Activated naive CD8-positive, alpha-beta T cell treated with anti-CD3 and anti-CD28 coated beads, Interleukin-2, amount 10 ng/mL, durations not matched to agents 7 days and 5 days (primary cell): ENCODE measurements around the gene NCKAP1. TPM values are rescaled to one million over a fixed set of nuclear protein-coding genes. Genes with fewer than 3 reads are reported as not detected.
"Not testable (repeated sequence)": the region's sequence is repeated elsewhere in the genome, so short reads cannot be mapped to it uniquely, and the experiment has no call there.

Experiments
- ATAC-seq: fragments of 150-1000 bp; cut with Tn5 transposase; one replicate; pipeline ENCODE4 v1.10.0; 2021; ENCODE audit warnings: low read depth, moderate library complexity
- POLR2A ChIA-PET: fragments of 350-600 bp; sonication (Branson Sonifier 250); formaldehyde crosslinking; loops from one replicate; lab custom pipeline; 2021; ENCODE audit warnings: antibody characterized with exemption; lab: Charles Lee
- DNase-seq: peaks from one replicate; pipeline ENCODE4 v3.0.0; 2021
- H3K27ac Mint-ChIP-seq: one replicate; pipeline ENCODE4 v1.8.0; 2022; ENCODE audit warnings: mild to moderate bottlenecking, mixed read lengths
- H3K27me3 Mint-ChIP-seq: one replicate; pipeline ENCODE4 v1.8.0; 2022; ENCODE audit warnings: mild to moderate bottlenecking, moderate library complexity, mixed read lengths
- H3K36me3 Mint-ChIP-seq: one replicate; pipeline ENCODE4 v1.8.0; 2021; ENCODE audit warnings: mild to moderate bottlenecking, mixed read lengths
- H3K4me1 Mint-ChIP-seq: one replicate; pipeline ENCODE4 v1.8.0; 2021; ENCODE audit warnings: mixed read lengths
- H3K4me3 Mint-ChIP-seq: one replicate; pipeline ENCODE4 v1.8.0; 2022; ENCODE audit warnings: mild to moderate bottlenecking, moderate library complexity, mixed read lengths
- H3K9me3 Mint-ChIP-seq: one replicate; pipeline ENCODE4 v1.8.0; 2021; ENCODE audit warnings: mixed read lengths
- total RNA-seq, 2 experiments: library from RNA; stranded (reverse); gene quantifications; one replicate each; pipeline ENCODE4 v1.2.3, GENCODE V29; 2021

The NCKAP1 gene
- total RNA-seq, 2 experiments from 2014 or later: 0.69 to 1.2 TPM

DNA sequence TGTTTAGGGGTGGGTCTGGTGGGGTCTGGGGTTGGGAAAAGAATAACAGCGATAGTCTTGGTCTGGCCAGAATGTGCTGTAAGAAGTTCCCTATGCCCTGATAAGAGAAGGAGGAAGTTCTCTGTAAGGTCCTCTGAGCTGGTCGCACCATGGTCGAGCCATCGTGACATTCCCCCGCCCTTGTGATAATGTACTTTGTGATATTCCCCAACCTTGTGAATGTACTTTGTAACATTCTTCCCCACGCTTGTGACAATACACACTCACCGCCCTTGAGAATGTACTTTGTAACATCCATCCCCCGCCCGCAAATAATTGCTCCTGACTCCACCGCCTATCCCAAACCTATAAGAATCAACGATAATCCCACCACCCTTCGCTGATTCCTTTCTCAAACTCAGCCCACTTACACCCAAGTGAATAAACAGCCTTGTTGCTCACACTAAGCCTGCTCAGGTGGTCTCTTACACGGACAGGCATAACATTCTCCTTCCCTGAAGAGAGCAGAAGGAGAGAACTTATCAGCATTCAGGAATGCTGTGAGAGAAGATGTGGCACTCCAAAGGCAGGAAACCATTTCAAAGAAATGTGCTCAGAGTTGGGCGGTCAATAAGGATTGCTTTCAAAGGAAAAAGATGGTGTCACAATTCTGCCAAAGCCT lies 22.4 kb upstream of the NCKAP1 start:
- H3K27me3 Mint-ChIP-seq: peaks cover 27% of the 10 kb centered on the region
- H3K4me1 Mint-ChIP-seq: no peaks in the 10 kb centered on the region
- no peak for DNase-seq
- no peak overlapping the region for H3K27ac Mint-ChIP-seq
- no peaks in the 10 kb centered on the region for H3K9me3 Mint-ChIP-seq
- H3K36me3 Mint-ChIP-seq: no peaks in the 10 kb centered on the region
- no peak overlapping the region for H3K4me3 Mint-ChIP-seq
- ATAC-seq: no peak
- POLR2A ChIA-PET: no interaction called here

DNA sequence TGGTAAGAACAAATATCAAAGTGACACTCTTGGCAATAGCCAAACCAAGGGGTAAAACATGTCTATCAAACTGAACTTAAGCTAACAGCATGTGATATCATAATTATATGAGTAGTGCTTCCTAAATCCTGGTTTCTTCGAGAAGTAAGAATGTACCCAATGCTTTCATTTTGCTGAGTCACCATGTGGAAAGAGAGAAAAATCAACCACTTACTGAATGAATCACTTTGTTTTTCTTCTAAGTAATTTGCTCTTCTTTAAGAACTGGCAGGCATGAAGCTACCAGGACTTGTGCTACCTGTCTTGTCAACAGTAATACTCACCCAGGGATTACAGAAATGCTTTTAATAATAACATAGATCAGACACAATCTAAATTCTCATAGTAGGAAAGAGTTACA lies 21.3 kb upstream of the NCKAP1 start:
- H3K27ac Mint-ChIP-seq: no peak overlapping the region
- no peak for DNase-seq
- POLR2A ChIA-PET: no interaction called here
- H3K9me3 Mint-ChIP-seq: no peaks in the 10 kb centered on the region
- no peaks in the 10 kb centered on the region for H3K36me3 Mint-ChIP-seq
- no peak for ATAC-seq
- no peak overlapping the region for H3K4me3 Mint-ChIP-seq
- H3K4me1 Mint-ChIP-seq: no peaks in the 10 kb centered on the region
- peaks cover 25% of the 10 kb centered on the region for H3K27me3 Mint-ChIP-seq

DNA sequence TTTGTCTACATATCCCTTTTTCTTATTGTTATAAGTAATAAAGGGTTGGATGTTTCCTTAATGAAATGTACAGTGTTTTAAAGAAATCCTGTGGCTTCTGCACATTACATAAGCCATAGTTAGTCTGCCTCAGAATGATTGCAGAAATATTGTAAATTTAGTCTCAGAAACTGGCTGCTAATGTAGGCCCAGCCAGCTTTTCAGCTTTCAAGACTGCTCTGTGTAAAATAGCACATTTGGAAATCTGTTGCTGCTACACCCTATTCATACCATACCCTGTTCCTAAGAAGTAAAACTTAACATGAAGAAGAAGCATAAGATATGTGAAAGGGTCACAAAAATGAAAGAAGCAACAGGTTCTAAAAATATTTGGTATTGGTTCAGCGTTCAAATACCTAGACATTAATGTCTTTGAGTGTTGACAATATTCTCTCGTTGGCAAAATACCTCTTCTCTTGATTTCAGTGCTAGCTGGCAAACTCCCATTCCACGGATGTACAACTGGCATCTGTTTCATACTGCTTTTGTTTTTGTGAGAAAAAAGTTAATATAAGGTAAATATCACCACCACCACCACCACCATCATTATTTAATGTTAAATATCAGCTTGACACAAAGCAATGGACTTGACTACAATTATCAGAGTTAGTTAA lies 19.2 kb upstream of the NCKAP1 start:
- POLR2A ChIA-PET: no interaction called here

DNA sequence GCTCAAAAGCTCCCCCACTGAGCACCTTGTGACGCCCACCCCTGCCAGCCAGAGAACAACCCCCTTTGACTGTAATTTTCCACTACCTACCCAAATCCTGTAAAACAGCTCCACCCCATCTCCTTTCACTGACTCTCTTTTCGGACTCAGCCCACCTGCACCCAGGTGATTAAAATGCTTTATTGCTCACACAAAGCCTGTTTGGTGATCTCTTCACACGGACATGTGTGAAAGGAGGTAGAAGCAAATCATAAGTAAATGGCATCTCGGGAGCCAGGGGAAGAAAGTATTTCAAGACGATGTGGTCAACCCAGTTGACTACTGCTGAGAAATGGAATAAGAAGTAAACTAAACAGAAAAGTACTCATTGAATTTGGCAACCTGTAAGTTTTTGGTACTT lies 11.2 kb upstream of the NCKAP1 start:
- no peak overlapping the region for H3K27ac Mint-ChIP-seq
- no peak for DNase-seq
- no peak overlapping the region for H3K4me3 Mint-ChIP-seq

More for the DNA sequence above, 19.2 kb upstream of the NCKAP1 start:
- Mint-ChIP-seq H3K36me3 (no peaks in the 10 kb centered on the region), H3K27ac (no peak overlapping the region), H3K4me1 (no peaks in the 10 kb centered on the region), H3K27me3 (peaks cover 24% of the 10 kb centered on the region), H3K9me3 (no peaks in the 10 kb centered on the region), H3K4me3 (no peak overlapping the region)
- no peak for DNase-seq
- no peak for ATAC-seq

GRCh38 chr2:183047486-183048125 lies 9.3 kb upstream of the NCKAP1 start:
- DNase-seq, H3K4me1 Mint-ChIP-seq, H3K36me3 Mint-ChIP-seq, ATAC-seq, H3K9me3 Mint-ChIP-seq, POLR2A ChIA-PET, H3K27ac Mint-ChIP-seq, H3K4me3 Mint-ChIP-seq: not testable (repeated sequence)
- H3K27me3 Mint-ChIP-seq: peaks cover 31% of the 10 kb centered on the region

More for the DNA sequence above, 11.2 kb upstream of the NCKAP1 start:
- H3K9me3 Mint-ChIP-seq: no peaks in the 10 kb centered on the region
- peaks cover 25% of the 10 kb centered on the region for H3K27me3 Mint-ChIP-seq
- H3K36me3 Mint-ChIP-seq: no peaks in the 10 kb centered on the region
- POLR2A ChIA-PET: no interaction called here
- no peaks in the 10 kb centered on the region for H3K4me1 Mint-ChIP-seq
- ATAC-seq: no peak

GRCh38 chr2:183043580-183043979 lies 5.3 kb upstream of the NCKAP1 start:
- ATAC-seq, H3K4me3 Mint-ChIP-seq, H3K9me3 Mint-ChIP-seq, H3K27ac Mint-ChIP-seq, POLR2A ChIA-PET, H3K36me3 Mint-ChIP-seq, H3K4me1 Mint-ChIP-seq, DNase-seq: not testable (repeated sequence)
- H3K27me3 Mint-ChIP-seq: peaks cover 66% of the 10 kb centered on the region

GRCh38 chr2:183040604-183041003 lies 2.3 kb upstream of the NCKAP1 start:
- Mint-ChIP-seq H3K27ac (no peak overlapping the region), H3K4me3 (no peak overlapping the region), H3K36me3 (no peaks in the 10 kb centered on the region), H3K9me3 (no peaks in the 10 kb centered on the region), H3K4me1 (peaks cover 21% of the 10 kb centered on the region), H3K27me3 (peaks cover 75% of the 10 kb centered on the region)
- ATAC-seq: no peak
- POLR2A ChIA-PET: no interaction called here
- no peak for DNase-seq

GRCh38 chr2:183037553-183038340 lies 510 bp downstream of the NCKAP1 start:
- ATAC-seq: peak; percentile 68
- POLR2A ChIA-PET: no interaction called here
- H3K27ac Mint-ChIP-seq: no peak overlapping the region

GRCh38 chr2:183037074-183037552 lies 1.1 kb downstream of the NCKAP1 start:
- Mint-ChIP-seq H3K27me3 (peaks cover 81% of the 10 kb centered on the region), H3K27ac (no peak overlapping the region), H3K36me3 (no peaks in the 10 kb centered on the region), H3K4me1 (peaks cover 25% of the 10 kb centered on the region), H3K9me3 (no peaks in the 10 kb centered on the region), H3K4me3 (peak overlapping the region; percentile 51)
- no peak for ATAC-seq
- no peak for DNase-seq
- POLR2A ChIA-PET: interaction anchor here (1.0 kb wide), 1 partner anchor 87 kb away, joined by 3 read pairs; no protein-coding TSS in a partner anchor

More at GRCh38 chr2:183037553-183038340, 510 bp downstream of the NCKAP1 start:
- no peaks in the 10 kb centered on the region for H3K36me3 Mint-ChIP-seq
- peak overlapping the region; percentile 86 for H3K4me3 Mint-ChIP-seq
- peaks cover 25% of the 10 kb centered on the region for H3K4me1 Mint-ChIP-seq
- H3K27me3 Mint-ChIP-seq: peaks cover 82% of the 10 kb centered on the region
- no peaks in the 10 kb centered on the region for H3K9me3 Mint-ChIP-seq
- no peak for DNase-seq

- DNase-seq: no peak
- POLR2A ChIA-PET: interaction anchor here (1.0 kb wide), 1 partner anchor 88 kb away, joined by 3 read pairs; no protein-coding TSS in a partner anchor
- peaks cover 25% of the 10 kb centered on the region for H3K4me1 Mint-ChIP-seq
- H3K4me3 Mint-ChIP-seq: peak overlapping the region; percentile 40
- H3K27me3 Mint-ChIP-seq: peaks cover 81% of the 10 kb centered on the region
- no peak overlapping the region for H3K27ac Mint-ChIP-seq
- no peak for ATAC-seq
- no peaks in the 10 kb centered on the region for H3K9me3 Mint-ChIP-seq
- no peaks in the 10 kb centered on the region for H3K36me3 Mint-ChIP-seq
Measured at GRCh38 chr2:183035954-183036669, 2.1 kb downstream of the NCKAP1 start.

DNA sequence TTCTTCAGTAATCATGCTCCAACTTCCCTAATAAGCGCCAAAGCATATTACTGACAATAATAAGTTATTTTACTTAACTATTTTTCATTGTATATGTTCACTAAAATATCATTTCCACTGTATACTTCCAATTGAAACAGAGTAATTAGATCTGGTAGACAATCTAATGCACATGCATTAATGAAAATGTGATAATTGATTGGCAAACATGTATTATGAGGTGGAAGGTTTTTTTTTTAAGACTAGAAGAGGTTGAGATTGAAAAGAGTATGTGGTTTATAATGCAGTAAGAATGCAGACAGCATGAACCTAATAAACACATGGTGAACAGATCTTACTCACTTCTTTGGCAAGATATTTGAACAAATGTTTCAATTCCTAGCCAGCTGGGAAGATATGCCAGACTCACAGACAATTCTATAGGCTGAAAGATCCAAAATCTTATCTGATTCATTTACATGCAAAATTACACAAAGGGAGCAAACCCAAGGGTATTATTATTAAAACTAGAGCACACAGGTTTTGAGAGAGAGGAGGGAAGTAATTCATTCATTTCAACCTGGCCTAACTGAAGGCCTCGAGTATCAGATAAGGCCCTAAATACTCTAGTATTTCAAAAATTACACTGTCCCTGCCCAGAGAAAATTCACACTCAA lies 2.8 kb downstream of the NCKAP1 start:
- POLR2A ChIA-PET: no interaction called here
- Mint-ChIP-seq H3K27me3 (peaks cover 78% of the 10 kb centered on the region), H3K4me1 (peaks cover 25% of the 10 kb centered on the region), H3K4me3 (no peak overlapping the region), H3K9me3 (no peaks in the 10 kb centered on the region), H3K27ac (no peak overlapping the region), H3K36me3 (no peaks in the 10 kb centered on the region)
- DNase-seq: no peak
- no peak for ATAC-seq

- ATAC-seq: no peak
- no peak for DNase-seq
- Mint-ChIP-seq H3K4me1 (peaks cover 25% of the 10 kb centered on the region), H3K4me3 (no peak overlapping the region), H3K9me3 (no peaks in the 10 kb centered on the region), H3K27ac (no peak overlapping the region), H3K36me3 (no peaks in the 10 kb centered on the region), H3K27me3 (peaks cover 78% of the 10 kb centered on the region)
- POLR2A ChIA-PET: no interaction called here
Measured at GRCh38 chr2:183034806-183035205, 3.5 kb downstream of the NCKAP1 start.
